ENCODE data around the gene BTBD17.
A peak's percentile ranks its signal among the peaks of the same experiment; 100 is the strongest.

The BTBD17 gene

DNA sequence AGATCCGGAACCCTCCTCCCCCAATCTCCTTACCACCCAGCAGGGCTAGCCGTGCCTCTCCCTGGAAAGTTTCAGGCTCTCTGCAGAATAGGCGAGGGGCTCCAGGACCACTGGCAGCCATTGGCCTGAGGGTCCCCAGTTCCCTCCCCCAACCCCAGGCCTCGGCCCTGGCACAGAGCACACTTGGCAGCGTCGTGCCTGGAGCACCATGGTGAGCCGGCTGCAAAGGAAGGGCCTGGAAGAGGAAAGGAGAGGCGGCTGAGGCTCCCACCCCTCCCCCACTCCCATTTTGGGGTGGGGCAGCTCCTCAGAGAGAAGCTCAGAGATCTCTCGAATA lies 369 bp upstream of the BTBD17 start:
- no peak for DNase-seq (ENCODE audit: low read depth in 1 of 2, low spot score in 1 of 2)

GRCh38 chr17:74360899-74361229 lies 804 bp downstream of the BTBD17 start:
- DNase-seq (ENCODE audit: low read depth in 1 of 2, low spot score in 1 of 2) = no peak

- no peak for DNase-seq (ENCODE audit: low read depth in 1 of 2, low spot score in 1 of 2)
These were observed 1.8 kb downstream of the BTBD17 start for GRCh38 chr17:74359916-74360315.

- DNase-seq (ENCODE audit: low read depth in 1 of 2, low spot score in 1 of 2) = no peak
These were observed 3.0 kb downstream of the BTBD17 start for GRCh38 chr17:74358697-74359096.

DNA sequence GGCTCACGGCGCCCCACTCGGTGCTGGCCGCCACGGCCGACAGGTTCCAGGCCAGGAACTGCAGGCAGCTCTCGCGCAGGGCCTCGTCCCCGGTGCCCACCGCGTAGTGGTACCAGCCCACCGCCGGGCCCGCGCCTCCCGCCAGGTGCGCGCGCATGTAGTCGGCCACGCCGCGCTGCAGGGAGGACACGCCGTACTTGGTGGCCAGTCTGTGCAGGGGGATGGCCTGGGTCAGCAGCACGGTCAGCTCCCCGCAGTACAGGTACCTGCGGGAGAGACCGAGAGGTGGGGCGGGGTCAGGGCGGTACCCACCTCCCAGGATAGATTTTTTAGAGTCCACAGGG lies 4.2 kb downstream of the BTBD17 start:
- DNase-seq (ENCODE audit: low read depth in 1 of 2, low spot score in 1 of 2) = no peak

DNA sequence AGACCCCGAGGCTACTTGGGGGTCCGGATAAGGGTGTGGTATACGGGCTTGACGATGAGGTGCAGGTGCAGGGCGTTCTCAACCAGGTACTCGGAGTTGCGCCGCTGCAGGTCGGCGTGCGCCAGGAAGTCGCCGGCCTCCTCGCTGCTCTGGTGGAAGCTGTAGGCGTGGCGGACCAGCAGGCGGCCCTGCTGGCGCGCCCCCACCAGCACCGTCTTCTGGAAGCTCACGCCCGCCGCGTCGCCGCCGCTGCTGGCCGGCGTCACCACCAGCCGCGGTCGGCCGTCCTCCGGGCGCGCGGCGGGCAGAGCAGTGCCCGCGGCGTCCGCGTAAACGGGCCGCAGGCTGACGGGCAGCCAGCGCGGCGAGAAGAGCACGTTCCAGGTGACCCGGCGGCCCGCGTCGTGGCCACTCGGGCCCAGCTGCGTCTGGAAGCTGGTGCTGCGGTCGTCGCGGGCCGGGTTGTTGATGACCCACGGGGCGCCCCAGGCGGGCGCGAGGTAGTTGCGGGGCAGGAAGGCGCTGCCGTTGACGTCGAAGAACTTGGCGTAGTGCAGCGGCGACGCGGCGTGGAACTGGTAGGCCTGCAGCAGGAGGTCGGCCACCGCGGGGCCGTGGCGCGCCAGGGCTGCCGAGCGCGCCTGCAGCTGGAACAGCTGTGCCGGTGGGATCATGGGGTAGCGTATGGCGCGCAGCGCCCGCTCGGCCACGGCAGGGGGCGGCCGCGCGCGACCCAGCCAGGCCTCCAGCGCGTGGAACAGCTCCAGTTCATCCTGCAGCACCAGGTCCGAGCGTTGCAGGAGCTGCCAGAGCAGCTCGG lies 4.8 kb downstream of the BTBD17 start:
- DNase-seq (ENCODE audit: low read depth in 1 of 2, low spot score in 1 of 2) = no peak

DNA sequence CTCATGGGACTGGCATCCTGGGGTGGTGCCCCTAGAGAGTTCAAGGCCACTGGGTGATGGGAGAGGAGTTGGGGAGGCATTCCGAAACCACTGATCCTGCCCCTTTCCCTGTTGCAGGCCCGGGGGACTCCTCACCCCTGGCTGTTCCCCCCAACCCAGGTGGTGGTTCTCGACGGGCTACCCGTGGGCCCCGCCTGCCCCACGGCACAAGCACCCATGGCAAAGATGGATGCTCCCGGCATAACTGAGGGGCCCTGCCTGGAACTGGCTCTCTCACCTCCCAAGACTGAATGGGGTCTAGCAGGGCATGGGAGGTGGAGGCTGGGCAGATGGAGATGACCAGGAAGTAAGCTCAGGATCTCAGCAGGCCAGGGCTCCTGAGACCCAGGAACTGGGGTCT lies 6.6 kb downstream of the BTBD17 start:
- no peak for DNase-seq (ENCODE audit: low read depth in 1 of 2, low spot score in 1 of 2)

GRCh38 chr17:74354561-74354960 lies 7.1 kb downstream of the BTBD17 start:
- no peak for DNase-seq (ENCODE audit: low read depth in 1 of 2, low spot score in 1 of 2)

DNA sequence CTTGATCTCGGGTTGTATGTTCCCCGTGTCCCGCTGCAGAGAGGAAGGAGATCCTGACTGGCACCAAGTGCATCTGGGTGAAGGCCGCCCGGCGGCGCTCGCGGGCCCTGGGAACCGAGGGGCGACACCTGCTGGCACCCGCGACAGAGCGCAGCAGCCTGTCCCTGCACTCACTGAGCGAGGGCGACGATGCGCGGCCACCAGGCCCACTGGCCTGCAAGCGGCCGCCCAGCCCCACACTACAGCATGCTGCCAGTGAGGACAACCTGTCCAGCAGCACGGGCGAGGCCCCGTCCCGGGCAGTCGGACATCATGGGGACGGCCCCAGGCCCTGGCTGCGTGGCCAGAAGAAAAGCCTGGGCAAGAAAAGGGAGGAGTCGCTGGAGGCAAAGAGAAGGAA lies 7.5 kb downstream of the BTBD17 start:
- DNase-seq (ENCODE audit: low read depth in 1 of 2, low spot score in 1 of 2) = peak; percentile 18 to 30

DNA sequence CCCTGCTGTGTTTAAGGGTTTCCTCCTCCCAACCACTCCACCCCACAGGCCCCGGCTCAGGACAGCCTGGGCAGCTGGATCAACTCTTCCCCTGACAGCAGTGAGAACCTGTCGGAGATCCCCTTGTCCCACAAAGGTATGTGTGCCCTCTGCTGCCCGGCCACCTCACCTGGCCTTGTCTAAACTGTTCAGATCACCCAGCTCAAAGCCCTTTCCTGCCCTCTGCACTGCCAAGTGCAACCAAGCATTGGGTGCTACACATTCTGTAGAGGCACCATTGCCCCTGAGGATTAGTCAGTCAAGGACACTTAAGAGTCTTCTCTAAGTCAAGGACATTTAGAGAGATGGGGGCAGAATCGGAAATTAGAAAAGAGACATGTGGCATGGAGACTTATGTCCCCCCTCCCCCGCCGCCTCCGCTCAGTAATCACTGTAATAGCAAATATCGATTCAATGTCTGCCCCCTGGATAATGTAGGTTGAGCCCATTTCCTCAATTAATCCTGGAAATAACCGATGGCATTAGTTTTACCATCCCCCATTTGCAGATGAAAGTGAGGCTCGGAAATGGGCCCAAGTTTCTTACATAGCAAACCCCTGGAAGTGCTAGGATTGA lies 8.1 kb downstream of the BTBD17 start:
- DNase-seq (ENCODE audit: low read depth in 1 of 2, low spot score in 1 of 2) = no peak

GRCh38 chr17:74351552-74352210 lies 10.0 kb downstream of the BTBD17 start:
- no peak for DNase-seq (ENCODE audit: low read depth in 1 of 2, low spot score in 1 of 2)

DNA sequence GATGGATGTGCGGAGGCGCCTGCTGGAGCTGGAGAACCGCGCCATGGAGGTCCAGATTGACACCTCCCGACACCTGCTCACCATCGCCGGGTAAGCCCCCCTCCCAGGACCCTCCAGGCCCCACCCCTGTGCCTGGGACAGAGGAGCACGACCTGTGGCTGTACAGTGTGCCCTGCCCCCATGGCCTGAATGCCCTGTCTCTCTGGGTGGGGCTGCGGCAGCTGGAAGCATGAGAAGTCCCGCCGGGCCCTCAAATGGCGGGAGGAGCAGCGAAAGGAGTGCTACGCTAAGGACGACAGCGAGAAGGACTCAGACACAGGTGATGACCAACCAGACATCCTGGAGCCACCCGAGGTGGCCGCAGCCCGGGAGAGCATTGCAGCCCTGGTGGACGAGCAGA lies 11.2 kb downstream of the BTBD17 start:
- no peak for DNase-seq (ENCODE audit: low read depth in 1 of 2, low spot score in 1 of 2)

- DNase-seq (ENCODE audit: low read depth in 1 of 2, low spot score in 1 of 2) = no peak
These were observed 12.5 kb downstream of the BTBD17 start for GRCh38 chr17:74349120-74349519.

DNA sequence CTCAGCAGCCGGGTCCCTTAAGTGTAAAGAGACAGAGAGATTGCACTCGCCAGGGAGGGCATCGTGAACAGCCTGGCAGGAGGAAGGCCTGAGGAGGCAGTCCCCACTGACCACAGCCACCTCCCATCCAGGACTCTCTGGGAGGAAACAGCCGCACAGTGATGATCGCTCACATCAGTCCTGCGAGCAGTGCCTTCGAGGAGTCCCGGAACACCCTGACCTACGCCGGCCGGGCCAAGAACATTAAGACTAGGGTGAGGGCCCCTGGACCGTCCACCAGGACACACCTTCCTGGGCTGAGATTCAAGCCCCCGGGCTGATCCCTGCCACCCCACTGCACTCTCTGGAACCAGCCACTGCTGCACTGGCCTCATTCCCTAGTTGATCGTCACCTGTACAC lies 14.0 kb downstream of the BTBD17 start:
- no peak for DNase-seq (ENCODE audit: low read depth in 1 of 2, low spot score in 1 of 2)

DNA sequence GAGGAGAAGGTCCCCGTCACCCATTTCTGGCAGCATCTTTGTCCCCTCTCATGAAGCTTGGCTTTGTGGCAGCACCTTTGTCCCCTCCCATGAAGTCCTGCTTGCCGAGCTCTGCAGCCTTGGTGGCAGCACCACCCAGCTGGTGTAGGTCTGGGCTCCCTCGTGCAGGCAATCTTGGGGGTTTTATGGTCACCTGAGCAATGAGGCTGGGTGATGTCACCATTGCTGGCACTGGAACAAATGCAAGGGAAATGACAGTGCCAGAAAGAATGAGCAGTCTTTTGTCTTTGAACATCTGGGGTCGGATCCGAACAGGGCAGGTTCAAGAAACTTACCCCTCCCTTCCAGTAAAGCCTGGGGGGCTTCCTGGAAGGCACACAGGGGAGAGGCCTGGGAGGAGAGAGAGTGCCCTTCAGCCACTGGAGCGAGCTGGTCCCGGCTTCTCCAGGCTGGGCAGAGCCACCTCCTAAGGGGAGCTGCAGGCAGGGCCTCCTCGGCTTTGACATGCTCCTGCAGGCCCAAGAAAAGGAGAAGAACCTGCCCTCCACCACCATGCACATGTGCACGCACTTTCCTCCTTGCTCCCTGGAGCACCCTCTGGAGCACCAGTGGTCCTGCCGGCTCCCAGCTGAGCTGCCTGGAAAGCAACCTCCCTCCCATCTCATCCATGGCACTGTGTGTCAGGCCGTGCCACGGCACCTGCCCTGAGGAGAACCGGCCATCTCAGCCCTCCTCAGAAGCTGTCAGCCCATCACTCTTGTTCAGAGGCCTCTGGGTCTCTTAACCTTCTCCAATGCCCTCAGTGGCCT lies 16.0 kb downstream of the BTBD17 start:
- DNase-seq (ENCODE audit: low read depth in 1 of 2, low spot score in 1 of 2) = no peak

DNA sequence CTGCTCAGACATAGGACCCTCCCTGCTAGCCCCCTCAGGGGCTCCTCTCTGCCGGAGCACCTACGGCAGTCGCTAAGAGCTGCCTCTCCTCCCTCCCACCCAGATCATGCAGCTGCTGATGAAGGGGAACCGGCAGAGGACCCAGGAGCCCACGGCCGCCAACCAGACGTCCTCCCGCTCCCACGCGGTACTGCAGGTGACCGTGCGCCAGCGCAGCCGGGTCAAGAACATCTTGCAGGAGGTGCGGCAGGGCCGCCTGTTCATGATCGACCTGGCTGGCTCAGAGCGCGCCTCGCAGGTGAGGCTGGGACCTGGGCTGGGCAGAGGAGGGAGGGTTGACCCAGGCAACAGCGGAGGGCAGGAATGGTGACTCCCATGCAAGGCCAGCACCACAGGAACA lies 17.0 kb downstream of the BTBD17 start:
- DNase-seq (ENCODE audit: low read depth in 1 of 2, low spot score in 1 of 2) = no peak

DNA sequence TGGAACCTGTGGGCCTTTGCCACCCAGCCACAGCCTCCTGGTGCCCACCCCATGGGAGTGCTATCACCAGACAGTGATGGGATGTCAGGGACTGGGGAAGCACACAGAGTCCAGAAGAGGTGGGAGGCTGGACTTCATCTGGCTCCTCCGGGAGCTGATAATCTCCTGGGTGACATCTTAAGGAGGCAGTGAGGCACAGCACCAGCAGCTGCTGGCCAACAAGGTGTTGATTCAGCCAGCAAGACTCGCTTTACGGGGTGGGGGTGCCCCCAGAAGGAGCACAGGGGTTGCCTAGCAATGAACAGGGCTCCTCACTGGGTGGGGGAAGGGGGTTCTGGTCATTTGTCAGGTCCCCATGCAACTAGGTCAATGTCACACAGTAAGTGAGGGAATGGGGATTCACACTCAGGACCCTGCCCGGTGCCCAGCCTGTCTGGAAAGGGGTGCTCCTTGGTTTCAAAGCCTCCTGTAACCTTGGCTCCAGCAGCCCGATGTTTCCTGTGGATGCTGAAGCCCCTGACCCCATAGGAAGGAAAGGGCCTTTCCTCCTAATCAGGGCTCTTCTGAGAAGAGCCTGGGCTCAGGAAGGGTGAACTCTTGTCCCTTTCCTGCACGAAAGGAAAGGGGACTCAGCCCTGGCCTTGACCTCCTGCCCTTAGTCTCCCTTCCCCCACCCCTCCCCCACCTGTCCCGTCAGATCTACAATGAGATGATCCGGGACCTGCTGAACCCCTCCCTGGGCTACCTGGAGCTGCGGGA lies 18.0 kb downstream of the BTBD17 start:
- DNase-seq (ENCODE audit: low read depth in 1 of 2, low spot score in 1 of 2) = no peak

DNA sequence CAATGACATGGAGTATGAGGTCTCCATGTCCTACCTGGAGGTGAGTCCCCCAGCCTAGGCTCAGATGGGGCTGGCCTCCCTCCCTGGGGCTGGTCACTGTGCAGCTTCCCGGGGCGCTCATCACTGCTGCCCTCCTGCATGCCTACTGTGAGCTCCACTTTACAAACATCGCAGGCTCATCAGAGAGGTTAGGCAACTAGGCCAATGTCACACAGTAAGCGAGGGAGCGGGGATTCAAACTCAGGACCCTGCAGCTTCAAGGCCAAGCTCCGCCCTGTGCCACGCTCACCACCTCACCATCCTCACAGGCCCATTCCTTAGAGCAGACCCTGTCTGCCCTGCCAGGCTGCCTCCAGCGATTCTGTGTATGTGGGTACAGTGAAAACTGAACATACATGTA lies 18.5 kb downstream of the BTBD17 start:
- no peak for DNase-seq (ENCODE audit: low read depth in 1 of 2, low spot score in 1 of 2)

DNA sequence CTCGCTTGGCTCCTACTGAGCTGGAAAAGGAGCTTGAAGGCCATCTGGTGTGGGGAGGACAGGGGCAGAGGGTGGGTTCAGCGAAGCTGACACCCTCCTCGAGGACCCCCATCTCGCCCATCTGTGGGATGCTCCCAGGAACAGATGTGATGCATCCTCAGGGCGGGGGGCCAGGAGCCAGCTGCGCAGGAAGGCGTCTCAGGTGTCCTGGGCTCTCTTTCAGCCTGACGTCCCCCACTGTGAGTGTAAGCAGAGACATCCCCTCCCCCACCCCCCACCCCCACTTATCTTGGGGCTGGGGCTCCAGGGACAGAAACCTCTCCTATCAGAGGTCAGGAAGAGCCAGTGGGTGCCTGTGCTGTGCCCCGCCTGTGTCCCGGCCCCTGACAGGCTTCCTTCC lies 19.4 kb downstream of the BTBD17 start:
- no peak for DNase-seq (ENCODE audit: low read depth in 1 of 2, low spot score in 1 of 2)

DNA sequence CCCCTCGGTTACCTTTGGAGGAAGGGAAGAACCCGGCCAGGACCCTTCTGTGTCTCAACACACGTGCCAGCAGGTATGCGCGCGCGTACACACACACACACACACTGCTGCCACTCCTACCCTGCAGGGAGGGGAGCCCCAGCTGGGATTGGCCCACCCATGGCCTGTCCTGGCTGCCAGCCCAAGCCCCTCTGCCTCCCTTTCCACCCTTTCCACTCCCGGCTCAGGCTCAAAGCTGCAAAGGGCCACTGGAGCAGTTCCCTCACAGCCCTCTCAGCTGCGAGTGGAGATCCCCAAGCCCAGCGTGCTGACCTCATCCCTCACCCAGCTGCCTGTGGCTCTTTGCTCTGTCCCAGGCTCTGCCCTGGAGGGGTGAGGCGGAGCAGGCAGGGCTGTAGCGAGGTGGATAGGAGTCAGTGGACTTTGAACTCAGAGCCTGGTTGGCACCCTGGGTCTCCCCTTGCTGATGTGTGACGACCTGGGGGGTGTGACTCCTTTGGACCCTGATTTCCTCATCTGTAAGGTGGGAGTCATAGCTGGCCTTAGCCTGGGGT lies 21.1 kb downstream of the BTBD17 start:
- no peak for DNase-seq (ENCODE audit: low read depth in 1 of 2, low spot score in 1 of 2)
